ENCODE results near the gene CCHCR1. TPM values are rescaled to one million over a fixed set of nuclear protein-coding genes. Genes with fewer than 3 reads are reported as not detected.

Gene CCHCR1
- polyA plus RNA-seq, 1 donor (not counting 4 experiments of a cell fraction or from before 2014, with no cell fraction given), result 7.5 TPM

DNA sequence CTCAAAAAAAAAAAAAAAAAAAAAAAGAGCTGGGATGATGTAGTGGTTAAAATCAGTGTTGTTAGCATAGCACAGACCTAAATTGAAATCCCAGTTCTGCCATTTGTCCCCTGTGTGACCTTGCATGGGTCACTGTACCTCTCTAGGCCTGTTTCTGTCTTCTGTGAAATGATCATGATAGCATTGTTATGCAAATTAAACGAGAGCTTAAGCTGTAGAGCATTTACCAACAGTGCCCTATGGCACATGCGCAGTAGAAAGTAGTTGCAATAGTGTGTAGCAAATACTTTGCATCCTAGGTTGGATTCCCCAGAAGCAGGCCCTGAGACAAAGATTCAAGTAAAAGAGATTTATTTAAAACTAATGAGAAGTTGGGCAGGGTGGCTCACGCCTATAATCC, 26.0 kb downstream of the CCHCR1 start:
- no peaks in the 10 kb centered on the region for H3K9me1 ChIP-seq (ENCODE audit: control insufficient read depth, extremely low read depth, insufficient read depth, low read length)
- no peaks in the 10 kb centered on the region for H3K9me3 ChIP-seq (ENCODE audit: control insufficient read depth, low read depth, low read length)
- peaks cover under 1 to 5% of the 10 kb centered on the region in 2 experiments for H3K36me3 ChIP-seq (ENCODE audit: control insufficient read depth in 2 of 2, extremely low read depth in 1 of 2, insufficient read depth in 2 of 2, low read length in 2 of 2)
- TF ChIP-seq, protein P1, sequence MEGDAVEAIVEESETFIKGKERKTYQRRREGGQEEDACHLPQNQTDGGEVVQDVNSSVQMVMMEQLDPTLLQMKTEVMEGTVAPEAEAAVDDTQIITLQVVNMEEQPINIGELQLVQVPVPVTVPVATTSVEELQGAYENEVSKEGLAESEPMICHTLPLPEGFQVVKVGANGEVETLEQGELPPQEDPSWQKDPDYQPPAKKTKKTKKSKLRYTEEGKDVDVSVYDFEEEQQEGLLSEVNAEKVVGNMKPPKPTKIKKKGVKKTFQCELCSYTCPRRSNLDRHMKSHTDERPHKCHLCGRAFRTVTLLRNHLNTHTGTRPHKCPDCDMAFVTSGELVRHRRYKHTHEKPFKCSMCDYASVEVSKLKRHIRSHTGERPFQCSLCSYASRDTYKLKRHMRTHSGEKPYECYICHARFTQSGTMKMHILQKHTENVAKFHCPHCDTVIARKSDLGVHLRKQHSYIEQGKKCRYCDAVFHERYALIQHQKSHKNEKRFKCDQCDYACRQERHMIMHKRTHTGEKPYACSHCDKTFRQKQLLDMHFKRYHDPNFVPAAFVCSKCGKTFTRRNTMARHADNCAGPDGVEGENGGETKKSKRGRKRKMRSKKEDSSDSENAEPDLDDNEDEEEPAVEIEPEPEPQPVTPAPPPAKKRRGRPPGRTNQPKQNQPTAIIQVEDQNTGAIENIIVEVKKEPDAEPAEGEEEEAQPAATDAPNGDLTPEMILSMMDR (optimal IDR thresholded peaks at IDR 0.05 in 1 of 3, IDR thresholded peaks at IDR 0.05 in 1 of 3, conservative IDR thresholded peaks at IDR 0.05 in 1 of 3; ENCODE audit: extremely low read depth in 1 of 3, insufficient read depth in 2 of 3, low read length in 3 of 3), result no peak
- TF ChIP-seq EZH2 (IDR thresholded peaks at IDR 0.05; ENCODE audit: low read length), result no peak
- dilution Hi-C loops (cut with MboI; ENCODE audit: extremely low pct_ligation_motif_present, low sequenced_read_pairs), result no loop called here
- H3K27ac ChIP-seq (ENCODE audit: control insufficient read depth, insufficient read depth, low read length), result no peak overlapping the region
- no peaks in the 10 kb centered on the region for H3K27me3 ChIP-seq (ENCODE audit: control insufficient read depth, extremely low read depth, insufficient read depth, low read length)
- no peak overlapping the region for H3K9ac ChIP-seq (ENCODE audit: control insufficient read depth, extremely low read depth, insufficient read depth, low read length)
- DNase-seq (ENCODE audit: low read depth, low spot score), result no peak
- H3K79me2 ChIP-seq (ENCODE audit: control insufficient read depth, insufficient read depth, low read length), result no peaks in the 10 kb centered on the region
- no peak overlapping the region for H3K4me2 ChIP-seq (ENCODE audit: control insufficient read depth, extremely low read depth, insufficient read depth, low read depth, low read length)
- H4K20me1 ChIP-seq (ENCODE audit: control insufficient read depth, extremely low read depth, insufficient read depth, low read length), result no peaks in the 10 kb centered on the region
- peaks cover 3% of the 10 kb centered on the region for H3K4me1 ChIP-seq (ENCODE audit: control insufficient read depth, extremely low read depth, insufficient read depth, low read length)
- no peak for FAIRE-seq
- H2AFZ ChIP-seq (ENCODE audit: control insufficient read depth, low read length), result no peak overlapping the region
- no peak overlapping the region for H3K4me3 ChIP-seq (ENCODE audit: control insufficient read depth in 2 of 3, extremely low read depth in 1 of 3, insufficient read depth in 2 of 3, low read depth in 1 of 3, low read length in 3 of 3)

DNA sequence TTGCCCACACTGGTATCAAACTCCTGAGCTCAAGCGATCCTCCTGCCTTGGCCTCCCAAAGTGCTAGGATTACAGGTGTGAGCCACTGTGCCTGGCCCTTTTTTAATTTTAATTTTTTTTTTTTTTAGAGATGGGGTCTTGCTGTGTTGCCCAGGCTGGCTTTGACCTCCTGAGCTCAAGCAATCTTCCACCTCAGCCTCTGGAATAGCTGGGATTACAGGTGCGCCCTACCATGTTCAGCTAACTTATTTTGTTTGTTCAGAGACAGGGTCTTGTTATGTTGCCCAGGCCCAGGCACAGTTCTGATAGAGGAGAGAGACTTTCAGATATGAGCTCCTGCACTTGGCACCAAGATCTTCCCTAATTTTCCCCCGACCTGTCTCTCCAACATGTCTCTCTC, 26.9 kb downstream of the CCHCR1 start:
- no peak overlapping the region for H3K4me3 ChIP-seq (ENCODE audit: control insufficient read depth in 2 of 3, extremely low read depth in 1 of 3, insufficient read depth in 2 of 3, low read depth in 1 of 3, low read length in 3 of 3)

More for the DNA sequence above, 26.9 kb downstream of the CCHCR1 start:
- dilution Hi-C loops (cut with MboI; ENCODE audit: extremely low pct_ligation_motif_present, low sequenced_read_pairs), result no loop called here
- H3K9me1 ChIP-seq (ENCODE audit: control insufficient read depth, extremely low read depth, insufficient read depth, low read length), result no peaks in the 10 kb centered on the region
- no peaks in the 10 kb centered on the region for H3K9me3 ChIP-seq (ENCODE audit: control insufficient read depth, low read depth, low read length)
- H3K4me1 ChIP-seq (ENCODE audit: control insufficient read depth, extremely low read depth, insufficient read depth, low read length), result peaks cover 11% of the 10 kb centered on the region
- H3K79me2 ChIP-seq (ENCODE audit: control insufficient read depth, insufficient read depth, low read length), result no peaks in the 10 kb centered on the region
- H3K27me3 ChIP-seq (ENCODE audit: control insufficient read depth, extremely low read depth, insufficient read depth, low read length), result no peaks in the 10 kb centered on the region
- no peak overlapping the region for H2AFZ ChIP-seq (ENCODE audit: control insufficient read depth, low read length)
- H3K27ac ChIP-seq (ENCODE audit: control insufficient read depth, insufficient read depth, low read length), result no peak overlapping the region
- H3K4me2 ChIP-seq (ENCODE audit: control insufficient read depth, extremely low read depth, insufficient read depth, low read depth, low read length), result no peak overlapping the region
- no peak overlapping the region for H3K9ac ChIP-seq (ENCODE audit: control insufficient read depth, extremely low read depth, insufficient read depth, low read length)
- DNase-seq (ENCODE audit: low read depth, low spot score) (no peak), FAIRE-seq (no peak)
- peaks cover 5% of the 10 kb centered on the region in 2 experiments for H3K36me3 ChIP-seq (ENCODE audit: control insufficient read depth in 2 of 2, extremely low read depth in 1 of 2, insufficient read depth in 2 of 2, low read length in 2 of 2)
- no peaks in the 10 kb centered on the region for H4K20me1 ChIP-seq (ENCODE audit: control insufficient read depth, extremely low read depth, insufficient read depth, low read length)
- TF ChIP-seq, protein P1 (optimal IDR thresholded peaks at IDR 0.05 in 1 of 3, IDR thresholded peaks at IDR 0.05 in 1 of 3, conservative IDR thresholded peaks at IDR 0.05 in 1 of 3; ENCODE audit: extremely low read depth in 1 of 3, insufficient read depth in 2 of 3, low read length in 3 of 3), result no peak
- no peak for TF ChIP-seq EZH2 (IDR thresholded peaks at IDR 0.05; ENCODE audit: low read length)

All from keratinocyte (primary cell).